HFFc6 (cell line): ENCODE data around the gene GRIP1. TPM values are rescaled to one million over a fixed set of nuclear protein-coding genes. Genes with fewer than 3 reads are reported as not detected.

Source experiments
- DNase-seq: peaks from one replicate; pipeline ENCODE4 v3.0.0-alpha.2; 2018
- H3K27ac Mint-ChIP-seq: 2 replicates; pipeline ENCODE4 v1.8.0; 2020; ENCODE audit warnings: mild to moderate bottlenecking, mixed read lengths
- H3K27me3 Mint-ChIP-seq: 2 replicates; pipeline ENCODE4 v1.8.0; 2021; ENCODE audit warnings: mild to moderate bottlenecking, moderate library complexity, mixed read lengths; ENCODE audit not compliant: insufficient read depth
- H3K36me3 Mint-ChIP-seq: 2 replicates; pipeline ENCODE4 v1.8.0; 2021; ENCODE audit warnings: low read depth, mixed read lengths
- H3K4me1 Mint-ChIP-seq: 2 replicates; pipeline ENCODE4 v1.8.0; 2020; ENCODE audit warnings: low read depth, mixed read lengths
- H3K4me3 Mint-ChIP-seq: 2 replicates; pipeline ENCODE4 v1.8.0; 2020; ENCODE audit warnings: mild to moderate bottlenecking, moderate library complexity, mixed read lengths
- H3K9me3 Mint-ChIP-seq: 2 replicates; pipeline ENCODE4 v1.8.0; 2020; ENCODE audit warnings: mild to moderate bottlenecking, mixed read lengths
- CTCF ChIP-seq: fragments of 200-600 bp; sonication (generic); IDR thresholded peaks from 2 replicates; pipeline ENCODE4 v1.5.0; 2021; ENCODE audit warnings: antibody characterized with exemption, mild to moderate bottlenecking
- total RNA-seq, 6 experiments: library from RNA; stranded (reverse); fragmentation: NEBNext Ultra II Directional; extraction: Animal tissue kit (Norgen Biotek cat#: 25700); gene quantifications; 2 replicates in 1 of 6; 3 replicates in 5 of 6; pipeline ENCODE4 v1.2.3, GENCODE V29; 2021

Gene GRIP1
- total RNA-seq, 6 experiments from 2014 or later, result 0.31 to 0.60 TPM; not detected in 4

DNA sequence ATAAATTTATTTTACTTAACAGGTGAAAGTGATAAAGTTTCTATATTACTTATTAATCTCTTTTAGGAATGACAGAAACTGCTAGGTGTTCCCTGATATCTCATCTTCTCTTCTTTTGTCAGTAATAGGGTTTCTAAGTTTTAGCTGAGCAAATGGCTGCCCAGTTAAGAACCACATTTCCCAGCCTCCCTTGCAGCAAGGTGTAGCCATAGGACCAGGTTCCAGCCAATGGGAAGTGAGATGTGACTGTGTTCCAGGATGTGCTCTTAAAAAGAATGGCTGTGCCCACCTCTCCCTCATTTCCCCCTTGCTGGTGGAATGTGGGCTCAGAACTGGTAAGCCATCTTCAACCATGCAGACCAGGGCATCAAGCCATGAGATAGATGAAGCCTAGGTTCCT lies 210.9 kb downstream of the GRIP1 start:
- no peak for DNase-seq
- no peaks in the 10 kb centered on the region for H3K4me1 Mint-ChIP-seq
- H3K27ac Mint-ChIP-seq, result no peak overlapping the region
- H3K27me3 Mint-ChIP-seq, result peaks cover 5% of the 10 kb centered on the region; the same call in 1 of the 2 replicates
- no peaks in the 10 kb centered on the region for H3K36me3 Mint-ChIP-seq
- H3K4me3 Mint-ChIP-seq, result no peak overlapping the region; the same call in 1 of the 2 replicates
- H3K9me3 Mint-ChIP-seq, result no peaks in the 10 kb centered on the region
- TF ChIP-seq CTCF, result no peak

- no peaks in the 10 kb centered on the region for H3K9me3 Mint-ChIP-seq
- no peak overlapping the region for H3K27ac Mint-ChIP-seq
- H3K27me3 Mint-ChIP-seq, result no peaks in the 10 kb centered on the region; the same call in 1 of the 2 replicates
- no peak for DNase-seq
- no peak for TF ChIP-seq CTCF
- H3K4me3 Mint-ChIP-seq, result no peak overlapping the region
- no peaks in the 10 kb centered on the region for H3K36me3 Mint-ChIP-seq
- no peaks in the 10 kb centered on the region for H3K4me1 Mint-ChIP-seq
Observed at GRCh38 chr12:66461331-66461730, 217.5 kb downstream of the GRIP1 start.

GRCh38 chr12:66459944-66460482 lies 218.9 kb downstream of the GRIP1 start:
- H3K4me1 Mint-ChIP-seq, result no peaks in the 10 kb centered on the region
- no peaks in the 10 kb centered on the region for H3K9me3 Mint-ChIP-seq
- DNase-seq, result no peak
- no peak overlapping the region for H3K27ac Mint-ChIP-seq
- H3K4me3 Mint-ChIP-seq, result no peak overlapping the region
- H3K36me3 Mint-ChIP-seq, result no peaks in the 10 kb centered on the region
- H3K27me3 Mint-ChIP-seq, result peaks cover 4% of the 10 kb centered on the region
- TF ChIP-seq CTCF, result no peak

DNA sequence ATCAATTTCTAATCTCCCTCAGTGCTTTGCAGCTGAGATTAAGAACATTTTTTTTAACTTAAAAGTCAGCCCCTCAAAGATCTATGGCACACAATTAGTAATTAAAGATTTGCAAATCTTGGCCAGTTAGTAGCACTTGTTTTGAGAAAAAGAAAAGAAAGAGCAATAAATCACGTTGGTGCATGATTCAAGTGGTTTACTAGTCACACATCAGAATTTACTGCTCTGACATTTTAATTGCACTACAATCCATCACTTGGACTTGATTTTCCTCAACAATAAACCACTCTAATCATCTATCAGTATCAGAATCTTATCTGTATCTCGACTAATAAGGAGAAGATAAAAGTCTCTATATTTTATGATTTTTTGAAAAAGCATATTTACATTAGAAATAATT lies 222.3 kb downstream of the GRIP1 start:
- no peak for DNase-seq
- H3K4me1 Mint-ChIP-seq, result no peaks in the 10 kb centered on the region
- no peak overlapping the region for H3K27ac Mint-ChIP-seq
- TF ChIP-seq CTCF, result no peak
- H3K36me3 Mint-ChIP-seq, result no peaks in the 10 kb centered on the region
- H3K4me3 Mint-ChIP-seq, result no peak overlapping the region
- peaks cover 4% of the 10 kb centered on the region for H3K27me3 Mint-ChIP-seq
- no peaks in the 10 kb centered on the region for H3K9me3 Mint-ChIP-seq

DNA sequence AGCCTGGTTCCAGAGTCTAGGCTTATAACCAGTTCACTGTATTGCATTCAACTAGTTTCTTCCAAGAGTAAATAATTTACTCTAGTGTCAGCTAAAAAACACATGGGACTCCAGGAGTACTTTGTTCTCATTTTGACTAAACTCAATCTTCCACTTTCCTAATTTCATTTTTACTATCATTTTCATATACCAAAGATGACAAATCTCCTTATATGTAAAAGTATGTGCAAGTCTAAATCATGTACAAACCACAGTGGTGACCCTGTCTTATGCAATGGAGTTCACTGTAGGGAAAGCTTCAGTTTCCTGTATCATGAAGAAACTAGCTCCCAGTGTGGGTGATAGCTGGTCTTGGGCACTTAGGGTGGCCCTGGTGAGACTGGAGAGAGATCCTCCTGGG lies 225.0 kb downstream of the GRIP1 start:
- H3K4me3 Mint-ChIP-seq, result no peak overlapping the region
- H3K27ac Mint-ChIP-seq, result no peak overlapping the region
- no peak for DNase-seq
- no peaks in the 10 kb centered on the region for H3K4me1 Mint-ChIP-seq
- H3K27me3 Mint-ChIP-seq, result peaks cover 4% of the 10 kb centered on the region
- no peak for TF ChIP-seq CTCF
- no peaks in the 10 kb centered on the region for H3K9me3 Mint-ChIP-seq
- H3K36me3 Mint-ChIP-seq, result no peaks in the 10 kb centered on the region

GRCh38 chr12:66453120-66453519 lies 225.8 kb downstream of the GRIP1 start:
- TF ChIP-seq CTCF, result no peak
- H3K4me3 Mint-ChIP-seq, result no peak overlapping the region
- H3K4me1 Mint-ChIP-seq, result no peaks in the 10 kb centered on the region
- no peaks in the 10 kb centered on the region for H3K9me3 Mint-ChIP-seq
- H3K27me3 Mint-ChIP-seq, result peaks cover 4% of the 10 kb centered on the region
- H3K36me3 Mint-ChIP-seq, result no peaks in the 10 kb centered on the region
- no peak for DNase-seq
- no peak overlapping the region for H3K27ac Mint-ChIP-seq
